Measurements from ENCODE around the gene MYOD1. TPM values are rescaled to one million over a fixed set of nuclear protein-coding genes. Genes with fewer than 3 reads are reported as not detected.

MYOD1 gene
- total RNA-seq, 4 donors from 2014 or later, result not detected

GRCh38 chr11:17734418-17734911, 15.1 kb downstream of the MYOD1 start, which contains the start of gene KCNC1:
KCNC1 (plus strand) TSS chr11:17734781; CDS start chr11:17736003, 1,222 bp downstream.
- H3K27me3 ChIP-seq, result peaks cover 0 to 26% of the 10 kb centered on the region in 2 donors
- no peaks in the 10 kb centered on the region for H3K36me3 ChIP-seq
- H3K4me3 ChIP-seq, result peak within 1 kb of the TSS in 3 of 4 donors; percentile 24 to 49 (median 47)
- no peak for TF ChIP-seq POLR2A (IDR thresholded peaks at IDR 0.05)
- TF ChIP-seq, protein P1, sequence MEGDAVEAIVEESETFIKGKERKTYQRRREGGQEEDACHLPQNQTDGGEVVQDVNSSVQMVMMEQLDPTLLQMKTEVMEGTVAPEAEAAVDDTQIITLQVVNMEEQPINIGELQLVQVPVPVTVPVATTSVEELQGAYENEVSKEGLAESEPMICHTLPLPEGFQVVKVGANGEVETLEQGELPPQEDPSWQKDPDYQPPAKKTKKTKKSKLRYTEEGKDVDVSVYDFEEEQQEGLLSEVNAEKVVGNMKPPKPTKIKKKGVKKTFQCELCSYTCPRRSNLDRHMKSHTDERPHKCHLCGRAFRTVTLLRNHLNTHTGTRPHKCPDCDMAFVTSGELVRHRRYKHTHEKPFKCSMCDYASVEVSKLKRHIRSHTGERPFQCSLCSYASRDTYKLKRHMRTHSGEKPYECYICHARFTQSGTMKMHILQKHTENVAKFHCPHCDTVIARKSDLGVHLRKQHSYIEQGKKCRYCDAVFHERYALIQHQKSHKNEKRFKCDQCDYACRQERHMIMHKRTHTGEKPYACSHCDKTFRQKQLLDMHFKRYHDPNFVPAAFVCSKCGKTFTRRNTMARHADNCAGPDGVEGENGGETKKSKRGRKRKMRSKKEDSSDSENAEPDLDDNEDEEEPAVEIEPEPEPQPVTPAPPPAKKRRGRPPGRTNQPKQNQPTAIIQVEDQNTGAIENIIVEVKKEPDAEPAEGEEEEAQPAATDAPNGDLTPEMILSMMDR (IDR thresholded peaks at IDR 0.05), result no peak
- H3K4me1 ChIP-seq, result peaks cover 0 to 19% (median 3%) of the 10 kb centered on the region in 4 donors
- peak in 1 of 3 donors; percentile 13 for DNase-seq
- no peak within 1 kb of the TSS for H3K27ac ChIP-seq
- no peaks in the 10 kb centered on the region for H3K9me3 ChIP-seq

- H3K4me3 ChIP-seq, result peak overlapping the region in 3 of 4 donors; percentile 24 to 49 (median 47)
- no peaks in the 10 kb centered on the region for H3K9me3 ChIP-seq
- no peaks in the 10 kb centered on the region for H3K36me3 ChIP-seq
- H3K4me1 ChIP-seq, result peaks cover 0 to 19% (median 3%) of the 10 kb centered on the region in 4 donors
- DNase-seq, result peak in 2 of 3 donors; percentile 60 to 71
- H3K27me3 ChIP-seq, result peaks cover 0 to 26% of the 10 kb centered on the region in 2 donors
- no peak overlapping the region for H3K27ac ChIP-seq
- TF ChIP-seq POLR2A (IDR thresholded peaks at IDR 0.05), result no peak
- TF ChIP-seq, protein P1 (IDR thresholded peaks at IDR 0.05), result no peak
Observed at GRCh38 chr11:17734986-17735817, 15.8 kb downstream of the MYOD1 start.

- H3K27me3 ChIP-seq, result peaks cover 0 to 26% of the 10 kb centered on the region in 2 donors
- H3K4me3 ChIP-seq, result no peak overlapping the region
- TF ChIP-seq POLR2A (IDR thresholded peaks at IDR 0.05), result no peak
- TF ChIP-seq, protein P1 (IDR thresholded peaks at IDR 0.05), result no peak
- H3K4me1 ChIP-seq, result peaks cover 0 to 19% (median 3%) of the 10 kb centered on the region in 4 donors
- peak in 2 of 3 donors; percentile 28 to 34 for DNase-seq
- no peak overlapping the region for H3K27ac ChIP-seq
- H3K36me3 ChIP-seq, result no peaks in the 10 kb centered on the region
- no peaks in the 10 kb centered on the region for H3K9me3 ChIP-seq
Observed at GRCh38 chr11:17735818-17736578, 16.6 kb downstream of the MYOD1 start.

- peaks cover 0 to 19% (median 3%) of the 10 kb centered on the region in 4 donors for H3K4me1 ChIP-seq
- peak in 1 of 3 donors; percentile 13 for DNase-seq
- H3K27ac ChIP-seq, result no peak overlapping the region
- peaks cover 0 to 26% of the 10 kb centered on the region in 2 donors for H3K27me3 ChIP-seq
- H3K4me3 ChIP-seq, result no peak overlapping the region
- TF ChIP-seq POLR2A (IDR thresholded peaks at IDR 0.05), result no peak
- TF ChIP-seq, protein P1 (IDR thresholded peaks at IDR 0.05), result no peak
- no peaks in the 10 kb centered on the region for H3K36me3 ChIP-seq
- H3K9me3 ChIP-seq, result no peaks in the 10 kb centered on the region
Observed at GRCh38 chr11:17736579-17736893, 17.2 kb downstream of the MYOD1 start.

DNA sequence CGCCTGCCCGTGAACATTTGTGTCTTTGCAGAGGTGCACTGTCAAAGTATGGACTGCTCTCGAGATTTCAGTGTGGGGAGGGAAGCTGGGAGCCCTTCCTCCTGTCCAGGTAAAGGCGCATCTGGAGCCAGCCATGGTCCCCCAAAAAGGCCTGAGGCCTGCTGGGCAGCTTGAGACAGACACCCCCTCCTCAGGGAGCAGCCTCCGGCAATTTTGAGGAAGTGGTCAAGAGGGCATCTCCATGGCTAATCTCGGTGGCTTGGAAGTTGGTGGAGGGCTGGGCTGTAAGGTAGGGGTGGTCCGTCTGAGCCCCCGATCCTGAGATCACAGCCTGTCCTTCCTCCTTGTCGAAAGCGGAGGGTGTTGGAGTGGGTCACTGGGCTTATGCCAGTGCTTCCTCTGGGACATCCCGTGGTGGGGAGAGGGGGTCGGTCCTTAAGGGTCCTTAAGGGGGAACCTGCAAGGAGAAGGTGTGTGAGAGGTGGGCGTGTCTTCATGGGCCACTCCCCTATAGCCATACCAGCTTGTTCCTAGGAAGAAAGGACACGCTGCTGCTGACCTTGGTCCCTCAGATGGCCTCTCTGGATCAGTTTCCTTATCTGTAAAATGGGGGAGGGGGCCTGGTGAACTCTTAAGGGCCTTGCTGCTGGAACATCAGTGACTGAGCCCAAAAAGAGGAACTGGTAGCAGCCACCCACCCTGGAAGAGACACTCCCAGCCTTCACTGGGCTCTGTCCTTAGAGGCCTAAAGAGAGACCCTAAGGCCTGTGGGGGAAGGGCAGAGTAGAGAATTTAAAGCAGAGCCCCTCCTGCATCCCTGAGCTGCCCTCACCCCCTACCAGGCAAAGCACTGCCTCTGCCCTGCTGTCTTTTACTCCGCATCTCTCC, 17.8 kb downstream of the MYOD1 start:
- DNase-seq, result peak in 2 of 3 donors; percentile 16 to 28
- peaks cover 0 to 19% (median 3%) of the 10 kb centered on the region in 4 donors for H3K4me1 ChIP-seq
- H3K36me3 ChIP-seq, result no peaks in the 10 kb centered on the region
- no peak overlapping the region for H3K27ac ChIP-seq
- no peaks in the 10 kb centered on the region for H3K9me3 ChIP-seq
- peaks cover 0 to 26% of the 10 kb centered on the region in 2 donors for H3K27me3 ChIP-seq
- no peak overlapping the region for H3K4me3 ChIP-seq
- TF ChIP-seq, protein P1 (IDR thresholded peaks at IDR 0.05), result no peak
- TF ChIP-seq POLR2A (IDR thresholded peaks at IDR 0.05), result no peak
